HepG2 (cell line): ENCODE data around the gene SMARCB1. TPM values are rescaled to one million over a fixed set of nuclear protein-coding genes. Genes with fewer than 3 reads are reported as not detected.

ENCODE experiments used
- ATF3 ChIP-seq: sonication (generic); formaldehyde crosslinking; IDR thresholded peaks from 2 replicates; pipeline ENCODE4 v1.4.0; 2020; ENCODE audit warnings: missing genetic modification reagents
- ATRX ChIP-seq: sonication (generic); formaldehyde crosslinking; IDR thresholded peaks from 2 replicates; pipeline ENCODE4 v1.4.0; 2020; ENCODE audit warnings: missing genetic modification reagents, borderline replicate concordance
- ELF3 ChIP-seq: IDR thresholded peaks from 2 replicates; pipeline ENCODE4 v1.6.1; 2016; ENCODE audit warnings: missing genetic modification reagents, missing compliant biosample characterization
- EP300 ChIP-seq, 3 experiments: sonication (generic) in 1 of 3; formaldehyde crosslinking in 1 of 3; IDR thresholded peaks; 2 replicates each; pipeline versions ENCODE4 v1.5.1 to v1.6.1; 2011 to 2020; ENCODE audit warnings: low read depth in 2 of 3, low read length in 2 of 3, borderline replicate concordance in 1 of 3, improper control_type of control experiment in 1 of 3, mild to moderate bottlenecking in 1 of 3, missing genetic modification reagents in 1 of 3, moderate library complexity in 1 of 3
- FOXJ3 ChIP-seq: sonication (generic); formaldehyde crosslinking; IDR thresholded peaks from 2 replicates; pipeline ENCODE4 v1.4.0; 2020; ENCODE audit warnings: missing genetic modification reagents, mild to moderate bottlenecking, borderline replicate concordance
- GZF1 ChIP-seq: sonication (generic); formaldehyde crosslinking; IDR thresholded peaks from 2 replicates; pipeline ENCODE4 v1.5.1; 2020; ENCODE audit warnings: mild to moderate bottlenecking, missing genetic modification reagents
- HMG20B ChIP-seq: conservative IDR thresholded peaks from 2 replicates; pipeline ENCODE4 v1.6.1; 2016; ENCODE audit warnings: missing genetic modification reagents, missing compliant biosample characterization
- MAFK ChIP-seq, 2 experiments: IDR thresholded peaks in 1 of 2; conservative IDR thresholded peaks in 1 of 2; 2 replicates each; pipeline ENCODE4 v1.6.1; 2011; ENCODE audit warnings: improper control_type of control experiment in 2 of 2, low read length in 2 of 2
- MIER2 ChIP-seq: IDR thresholded peaks from 2 replicates; pipeline ENCODE4 v1.6.1; 2016; ENCODE audit warnings: missing biosample characterization, missing genetic modification reagents
- NFIC ChIP-seq: IDR thresholded peaks from 2 replicates; pipeline ENCODE4 v1.6.1; 2012; ENCODE audit warnings: mild to moderate bottlenecking, low read length, inconsistent platforms
- PCBP1 ChIP-seq: fragments of 200-400 bp; formaldehyde crosslinking; IDR thresholded peaks from 2 replicates; pipeline ENCODE4 v1.6.1; 2017; ENCODE audit warnings: mild to moderate bottlenecking, low read depth, low read length, borderline replicate concordance
- SRF ChIP-seq: IDR thresholded peaks from 2 replicates; pipeline ENCODE4 v1.6.1; 2011; ENCODE audit warnings: mild to moderate bottlenecking, low read depth, low read length, moderate library complexity
- THAP7 ChIP-seq: sonication (generic); formaldehyde crosslinking; IDR thresholded peaks from 2 replicates; pipeline ENCODE4 v1.8.1; 2023; ENCODE audit warnings: mild to moderate bottlenecking, missing genetic modification reagents
- TRIM24 ChIP-seq: sonication (generic); formaldehyde crosslinking; IDR thresholded peaks from 2 replicates; pipeline ENCODE4 v1.8.0; 2022; ENCODE audit warnings: mild to moderate bottlenecking, missing genetic modification reagents
- TSC22D2 ChIP-seq: sonication (generic); formaldehyde crosslinking; IDR thresholded peaks from 2 replicates; pipeline ENCODE4 v1.5.1; 2020; ENCODE audit warnings: missing genetic modification reagents, mild to moderate bottlenecking, borderline replicate concordance
- ZBTB3 ChIP-seq: sonication (generic); formaldehyde crosslinking; IDR thresholded peaks from 2 replicates; pipeline ENCODE4 v1.4.0; 2020; ENCODE audit warnings: low read depth, mild to moderate bottlenecking, moderate library complexity, missing genetic modification reagents, borderline replicate concordance
- ZHX1 ChIP-seq: sonication (generic); formaldehyde crosslinking; IDR thresholded peaks from 2 replicates; pipeline ENCODE4 v1.8.1; 2022; ENCODE audit warnings: low read depth, mild to moderate bottlenecking, missing genetic modification reagents
- ZMAT3 ChIP-seq: sonication (generic); formaldehyde crosslinking; conservative IDR thresholded peaks from 2 replicates; pipeline ENCODE4 v1.7.0; 2021; ENCODE audit warnings: missing genetic modification reagents
- ZNF430 ChIP-seq: sonication (generic); formaldehyde crosslinking; IDR thresholded peaks from 2 replicates; pipeline ENCODE4 v1.9.0; 2021; ENCODE audit warnings: mild to moderate bottlenecking, missing genetic modification reagents
- ZNF501 ChIP-seq: sonication (generic); formaldehyde crosslinking; IDR thresholded peaks from 2 replicates; pipeline ENCODE4 v1.5.1; 2020; ENCODE audit warnings: mild to moderate bottlenecking, moderate library complexity, missing genetic modification reagents
- ZNF547 ChIP-seq: sonication (generic); formaldehyde crosslinking; IDR thresholded peaks from 2 replicates; pipeline ENCODE4 v1.5.1; 2020; ENCODE audit warnings: mild to moderate bottlenecking, missing genetic modification reagents
- ZNF570 ChIP-seq: sonication (generic); formaldehyde crosslinking; IDR thresholded peaks from 2 replicates; pipeline ENCODE4 v1.4.0; 2020; ENCODE audit warnings: mild to moderate bottlenecking, missing genetic modification reagents, borderline replicate concordance
- ZNF576 ChIP-seq: sonication (generic); formaldehyde crosslinking; IDR thresholded peaks from 2 replicates; pipeline ENCODE4 v1.4.0; 2020; ENCODE audit warnings: mild to moderate bottlenecking, missing genetic modification reagents
- ZNF703 ChIP-seq: sonication (generic); formaldehyde crosslinking; IDR thresholded peaks from 2 replicates; pipeline ENCODE4 v1.5.1; 2020; ENCODE audit warnings: missing genetic modification reagents, mild to moderate bottlenecking, moderate library complexity, borderline replicate concordance
- polyA plus RNA-seq, 8 experiments: library from polyadenylated mRNA; depleted of rRNA in 3 of 8; stranded (reverse) in 7 of 8; unstranded in 1 of 8; fragments of >200 nt; fragmentation: Illumina TruSeq in 4 of 8; extraction: Trizol in 4 of 8; gene quantifications; 2 replicates each; pipeline versions ENCODE4 v1.2.1 to v1.2.3, GENCODE V29; 2011 to 2016; ENCODE audit warnings: low read depth in 4 of 8, missing spikeins in 1 of 8, mixed read lengths in 1 of 8; ENCODE audit not compliant: insufficient read depth in 1 of 8
- total RNA-seq, 5 experiments: library from RNA; depleted of rRNA; stranded (reverse); fragments of >200 nt; fragmentation: Illumina TruSeq; extraction: Trizol; gene quantifications; 2 replicates each; pipeline ENCODE4 v1.2.3, GENCODE V29; 2016; ENCODE audit warnings: low read depth in 1 of 5

SMARCB1 gene
- total and polyA plus RNA-seq, 2 of the 13 experiments (the other 11 are each of a cell fraction or from before 2014, with no cell fraction given): 74.0 to 166 TPM

GRCh38 chr22:23764899-23765881, 21.6 kb upstream of the SMARCB1 start (continued):
- TF ChIP-seq ATF3 (CRISPR knock-in tag) (peak; percentile 75; the same call in 1 of the 2 replicates), PCBP1 (no peak), ZNF430 (no peak), THAP7 (CRISPR knock-in tag) (no peak), GZF1 (CRISPR knock-in tag) (no peak), ZNF703 (no peak), HMG20B (no peak), EP300 (IDR thresholded peaks at IDR 0.05; ENCODE audit: low read depth in 2 of 2, low read length in 2 of 2) (peak in 1 of 2 experiments; percentile 66; a peak in 1 of 4 replicates), EP300 (CRISPR knock-in tag; IDR thresholded peaks at IDR 0.05; ENCODE audit: borderline replicate concordance) (peak; percentile 78), ZBTB3 (CRISPR knock-in tag) (no peak), ZNF501 (CRISPR knock-in tag) (no peak), ELF3 (CRISPR knock-in tag) (no peak), FOXJ3 (CRISPR knock-in tag) (no peak), ZNF547 (CRISPR knock-in tag) (no peak), ZNF576 (CRISPR knock-in tag) (no peak), SRF (no peak), ZHX1 (CRISPR knock-in tag) (no peak), MAFK (conservative IDR thresholded peaks at IDR 0.05 in 1 of 2, IDR thresholded peaks at IDR 0.05 in 1 of 2; ENCODE audit: low read length in 2 of 2) (no peak), TSC22D2 (CRISPR knock-in tag) (no peak), ATRX (CRISPR knock-in tag) (no peak), NFIC (no peak), MIER2 (CRISPR knock-in tag) (no peak), ZNF570 (no peak), TRIM24 (no peak), ZMAT3 (CRISPR knock-in tag) (no peak)
